ENCODE data around the gene CENPP.

DNA sequence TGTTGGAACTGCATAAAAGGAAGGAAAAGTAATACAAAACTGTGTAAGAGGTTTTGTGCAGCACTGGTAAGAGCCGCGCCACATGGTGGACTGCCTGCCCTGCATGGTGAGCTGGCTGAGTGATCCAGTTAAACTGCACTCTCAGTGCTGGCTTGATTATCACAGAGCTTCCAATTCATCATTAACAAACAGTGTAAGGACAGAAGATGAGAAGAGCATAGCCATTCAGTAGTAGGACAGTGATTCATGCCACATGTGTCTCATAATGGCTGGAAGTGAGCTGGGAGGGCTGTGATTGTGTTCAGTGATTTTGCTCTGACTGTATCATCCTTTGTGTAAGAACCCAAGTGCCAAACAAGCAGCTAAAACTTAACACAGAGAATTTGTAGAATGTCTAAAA lies 142.5 kb downstream of the CENPP start:
- TF ChIP-seq SUZ12 (IDR thresholded peaks at IDR 0.05; ENCODE audit: extremely low read depth, insufficient read depth, insufficient read length) (no peak), YY1 (IDR thresholded peaks at IDR 0.05; ENCODE audit: insufficient read depth, insufficient read length) (no peak)
